Measurements from ENCODE around the gene ANTXR1.

ANTXR1 gene

GRCh38 chr2:69111076-69111475 is 98.1 kb downstream of the ANTXR1 start:
- FAIRE-seq (no peak), DNase-seq (ENCODE audit: insufficient read length, low spot score) (no peak)
- TF ChIP-seq POU2F2 (IDR thresholded peaks at IDR 0.05; ENCODE audit: low read depth, low read length) = no peak
- TF ChIP-seq SPI1 (IDR thresholded peaks at IDR 0.05; ENCODE audit: low read depth, low read length) = no peak
- TF ChIP-seq POLR2A (IDR thresholded peaks at IDR 0.05; ENCODE audit: low read depth, low read length) = no peak
- no peak for TF ChIP-seq TAF1 (IDR thresholded peaks at IDR 0.05; ENCODE audit: low read depth, low read length)
- TF ChIP-seq POLR2AphosphoS5 (IDR thresholded peaks at IDR 0.05; ENCODE audit: low read depth, low read length) = no peak
- TF ChIP-seq PAX5 (IDR thresholded peaks at IDR 0.05; ENCODE audit: insufficient read depth, low read length, severe bottlenecking) = no peak

- no peak for TF ChIP-seq POLR2AphosphoS5 (IDR thresholded peaks at IDR 0.05; ENCODE audit: low read depth, low read length)
- TF ChIP-seq POU2F2 (IDR thresholded peaks at IDR 0.05; ENCODE audit: low read depth, low read length) = no peak
- no peak for TF ChIP-seq PAX5 (IDR thresholded peaks at IDR 0.05; ENCODE audit: insufficient read depth, low read length, severe bottlenecking)
- TF ChIP-seq TAF1 (IDR thresholded peaks at IDR 0.05; ENCODE audit: low read depth, low read length) = no peak
- no peak for TF ChIP-seq POLR2A (IDR thresholded peaks at IDR 0.05; ENCODE audit: low read depth, low read length)
- TF ChIP-seq SPI1 (IDR thresholded peaks at IDR 0.05; ENCODE audit: low read depth, low read length) = no peak
- no peak for DNase-seq (ENCODE audit: insufficient read length, low spot score)
- FAIRE-seq = no peak
Observed at GRCh38 chr2:69113627-69114026, 100.6 kb downstream of the ANTXR1 start.

GRCh38 chr2:69114534-69114933 is 101.6 kb downstream of the ANTXR1 start:
- no peak for FAIRE-seq
- no peak for DNase-seq (ENCODE audit: insufficient read length, low spot score)
- no peak for TF ChIP-seq POLR2AphosphoS5 (IDR thresholded peaks at IDR 0.05; ENCODE audit: low read depth, low read length)
- TF ChIP-seq POLR2A (IDR thresholded peaks at IDR 0.05; ENCODE audit: low read depth, low read length) = no peak
- no peak for TF ChIP-seq PAX5 (IDR thresholded peaks at IDR 0.05; ENCODE audit: insufficient read depth, low read length, severe bottlenecking)
- no peak for TF ChIP-seq SPI1 (IDR thresholded peaks at IDR 0.05; ENCODE audit: low read depth, low read length)
- no peak for TF ChIP-seq POU2F2 (IDR thresholded peaks at IDR 0.05; ENCODE audit: low read depth, low read length)
- no peak for TF ChIP-seq TAF1 (IDR thresholded peaks at IDR 0.05; ENCODE audit: low read depth, low read length)

- TF ChIP-seq PAX5 (IDR thresholded peaks at IDR 0.05; ENCODE audit: insufficient read depth, low read length, severe bottlenecking) = no peak
- no peak for TF ChIP-seq POLR2A (IDR thresholded peaks at IDR 0.05; ENCODE audit: low read depth, low read length)
- no peak for TF ChIP-seq POU2F2 (IDR thresholded peaks at IDR 0.05; ENCODE audit: low read depth, low read length)
- no peak for TF ChIP-seq TAF1 (IDR thresholded peaks at IDR 0.05; ENCODE audit: low read depth, low read length)
- no peak for TF ChIP-seq SPI1 (IDR thresholded peaks at IDR 0.05; ENCODE audit: low read depth, low read length)
- no peak for TF ChIP-seq POLR2AphosphoS5 (IDR thresholded peaks at IDR 0.05; ENCODE audit: low read depth, low read length)
- FAIRE-seq = no peak
- DNase-seq (ENCODE audit: insufficient read length, low spot score) = no peak
Observed at GRCh38 chr2:69116438-69116837, 103.5 kb downstream of the ANTXR1 start.

- no peak for TF ChIP-seq SPI1 (IDR thresholded peaks at IDR 0.05; ENCODE audit: low read depth, low read length)
- no peak for TF ChIP-seq PAX5 (IDR thresholded peaks at IDR 0.05; ENCODE audit: insufficient read depth, low read length, severe bottlenecking)
- no peak for TF ChIP-seq POU2F2 (IDR thresholded peaks at IDR 0.05; ENCODE audit: low read depth, low read length)
- TF ChIP-seq POLR2A (IDR thresholded peaks at IDR 0.05; ENCODE audit: low read depth, low read length) = no peak
- no peak for TF ChIP-seq POLR2AphosphoS5 (IDR thresholded peaks at IDR 0.05; ENCODE audit: low read depth, low read length)
- TF ChIP-seq TAF1 (IDR thresholded peaks at IDR 0.05; ENCODE audit: low read depth, low read length) = no peak
- FAIRE-seq (no peak), DNase-seq (ENCODE audit: insufficient read length, low spot score) (no peak)
Observed at GRCh38 chr2:69118609-69119008, 105.6 kb downstream of the ANTXR1 start.

GRCh38 chr2:69119104-69119894 is 106.3 kb downstream of the ANTXR1 start:
- FAIRE-seq (no peak), DNase-seq (ENCODE audit: insufficient read length, low spot score) (no peak)
- no peak for TF ChIP-seq SPI1 (IDR thresholded peaks at IDR 0.05; ENCODE audit: low read depth, low read length)
- no peak for TF ChIP-seq POLR2A (IDR thresholded peaks at IDR 0.05; ENCODE audit: low read depth, low read length)
- TF ChIP-seq PAX5 (IDR thresholded peaks at IDR 0.05; ENCODE audit: insufficient read depth, low read length, severe bottlenecking) = no peak
- no peak for TF ChIP-seq TAF1 (IDR thresholded peaks at IDR 0.05; ENCODE audit: low read depth, low read length)
- no peak for TF ChIP-seq POU2F2 (IDR thresholded peaks at IDR 0.05; ENCODE audit: low read depth, low read length)
- TF ChIP-seq POLR2AphosphoS5 (IDR thresholded peaks at IDR 0.05; ENCODE audit: low read depth, low read length) = no peak

- no peak for TF ChIP-seq SPI1 (IDR thresholded peaks at IDR 0.05; ENCODE audit: low read depth, low read length)
- no peak for TF ChIP-seq POU2F2 (IDR thresholded peaks at IDR 0.05; ENCODE audit: low read depth, low read length)
- DNase-seq (ENCODE audit: insufficient read length, low spot score) (no peak), FAIRE-seq (no peak)
Observed at GRCh38 chr2:69122271-69122670, 109.3 kb downstream of the ANTXR1 start.

- TF ChIP-seq POLR2A (IDR thresholded peaks at IDR 0.05; ENCODE audit: low read depth, low read length) (no peak), POLR2AphosphoS5 (IDR thresholded peaks at IDR 0.05; ENCODE audit: low read depth, low read length) (no peak), TAF1 (IDR thresholded peaks at IDR 0.05; ENCODE audit: low read depth, low read length) (no peak), PAX5 (IDR thresholded peaks at IDR 0.05; ENCODE audit: insufficient read depth, low read length, severe bottlenecking) (no peak), SPI1 (IDR thresholded peaks at IDR 0.05; ENCODE audit: low read depth, low read length) (no peak), POU2F2 (IDR thresholded peaks at IDR 0.05; ENCODE audit: low read depth, low read length) (no peak)
- FAIRE-seq (no peak), DNase-seq (ENCODE audit: insufficient read length, low spot score) (no peak)
Observed at GRCh38 chr2:69123182-69123581, 110.2 kb downstream of the ANTXR1 start.

- no peak for DNase-seq (ENCODE audit: insufficient read length, low spot score)
- no peak for FAIRE-seq
- no peak for TF ChIP-seq POLR2A (IDR thresholded peaks at IDR 0.05; ENCODE audit: low read depth, low read length)
- TF ChIP-seq PAX5 (IDR thresholded peaks at IDR 0.05; ENCODE audit: insufficient read depth, low read length, severe bottlenecking) = no peak
- no peak for TF ChIP-seq SPI1 (IDR thresholded peaks at IDR 0.05; ENCODE audit: low read depth, low read length)
- TF ChIP-seq TAF1 (IDR thresholded peaks at IDR 0.05; ENCODE audit: low read depth, low read length) = no peak
- TF ChIP-seq POLR2AphosphoS5 (IDR thresholded peaks at IDR 0.05; ENCODE audit: low read depth, low read length) = no peak
- no peak for TF ChIP-seq POU2F2 (IDR thresholded peaks at IDR 0.05; ENCODE audit: low read depth, low read length)
Observed at GRCh38 chr2:69124343-69124742, 111.4 kb downstream of the ANTXR1 start.

- DNase-seq (ENCODE audit: insufficient read length, low spot score) (no peak), FAIRE-seq (no peak)
- TF ChIP-seq POLR2A (IDR thresholded peaks at IDR 0.05; ENCODE audit: low read depth, low read length) = no peak
- TF ChIP-seq POLR2AphosphoS5 (IDR thresholded peaks at IDR 0.05; ENCODE audit: low read depth, low read length) = no peak
- TF ChIP-seq TAF1 (IDR thresholded peaks at IDR 0.05; ENCODE audit: low read depth, low read length) = no peak
- no peak for TF ChIP-seq SPI1 (IDR thresholded peaks at IDR 0.05; ENCODE audit: low read depth, low read length)
- TF ChIP-seq PAX5 (IDR thresholded peaks at IDR 0.05; ENCODE audit: insufficient read depth, low read length, severe bottlenecking) = no peak
- no peak for TF ChIP-seq POU2F2 (IDR thresholded peaks at IDR 0.05; ENCODE audit: low read depth, low read length)
Observed at GRCh38 chr2:69125816-69126215, 112.8 kb downstream of the ANTXR1 start.
